Activated T-helper 2 cell treated with anti-CD3 and anti-CD28 coated beads, Interferon-gamma antibody, Interleukin-2, Interleukin-4, amounts not matched to agents 10 μg/mL and 5 μg/mL and 100 μg/mL, durations not matched to agents 14 hours and 24 hours and 36 hours (primary cell): ENCODE measurements around the gene CLOCK. TPM values are rescaled to one million over a fixed set of nuclear protein-coding genes. Genes with fewer than 3 reads are reported as not detected.
A peak's percentile ranks its signal among the peaks of the same experiment; 100 is the strongest.

ENCODE experiments used
- DNase-seq: peaks from one replicate; pipeline ENCODE4 v3.0.0; 2021; ENCODE audit warnings: low spot score
- H3K27ac Mint-ChIP-seq: one replicate; pipeline ENCODE4 v1.8.0; 2021; ENCODE audit warnings: mixed read lengths
- H3K27me3 Mint-ChIP-seq: one replicate; pipeline ENCODE4 v1.8.0; 2021; ENCODE audit warnings: low read depth, mixed read lengths
- H3K36me3 Mint-ChIP-seq: one replicate; pipeline ENCODE4 v1.8.0; 2021; ENCODE audit warnings: low read depth, mixed read lengths
- H3K4me1 Mint-ChIP-seq: one replicate; pipeline ENCODE4 v1.8.0; 2021; ENCODE audit warnings: low read depth, mixed read lengths
- H3K4me3 Mint-ChIP-seq: one replicate; pipeline ENCODE4 v1.8.0; 2021; ENCODE audit warnings: low read depth, mild to moderate bottlenecking, moderate library complexity, mixed read lengths
- H3K9me3 Mint-ChIP-seq: one replicate; pipeline ENCODE4 v1.8.0; 2021; ENCODE audit warnings: mixed read lengths
- intact Hi-C: fragments of 100-400 bp; cut with micrococcal nuclease; formaldehyde crosslinking; loops from one replicate; pipeline ENCODE4 v1.15.1; 2023
- total RNA-seq: library from RNA; stranded (reverse); gene quantifications from 2 replicates; pipeline ENCODE4 v1.2.3, GENCODE V29; 2022

CLOCK gene
- total RNA-seq, 1 donor from 2014 or later: 7.2 TPM

DNA sequence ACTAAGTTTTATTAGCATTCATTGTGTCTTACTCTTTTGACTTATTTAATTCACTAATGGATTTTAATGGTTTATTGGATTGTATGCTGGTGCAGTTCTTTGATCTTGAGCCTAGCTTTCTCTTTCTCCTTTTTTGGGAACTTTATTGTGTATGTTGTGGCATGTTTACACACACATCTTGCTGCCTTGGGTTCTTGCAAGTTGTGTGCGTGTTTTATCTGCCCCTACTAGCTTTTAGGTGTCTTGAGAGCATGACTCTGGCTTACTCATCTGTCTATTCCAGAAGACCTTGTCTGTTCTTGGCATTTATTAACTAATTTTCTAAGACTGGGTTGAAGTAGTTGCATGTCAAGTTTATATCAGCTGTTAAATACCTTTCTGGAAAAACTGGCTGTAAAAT, 148.2 kb downstream of the CLOCK start:
- intact Hi-C loops: loop anchor here (5.0 kb wide), 2 partner anchors 454 to 549 kb away; partner anchors contain the start of genes CEP135 and EXOC1
- H3K27ac Mint-ChIP-seq: peak overlapping the region; percentile 15

GRCh38 chr4:55397520-55398321, 149.0 kb downstream of the CLOCK start:
- Mint-ChIP-seq H3K36me3 (peaks cover 43% of the 10 kb centered on the region), H3K4me1 (peaks cover 33% of the 10 kb centered on the region), H3K27ac (peak overlapping the region; percentile 79), H3K9me3 (no peaks in the 10 kb centered on the region), H3K27me3 (no peaks in the 10 kb centered on the region), H3K4me3 (peak overlapping the region; percentile 98)
- DNase-seq: no peak
- intact Hi-C loops: loop anchor here (5.0 kb wide), 2 partner anchors 455 to 550 kb away; partner anchors contain the start of genes CEP135 and EXOC1

More for the DNA sequence above, 148.2 kb downstream of the CLOCK start:
- H3K4me3 Mint-ChIP-seq: peak overlapping the region; percentile 98
- no peak for DNase-seq
- peaks cover 47% of the 10 kb centered on the region for H3K36me3 Mint-ChIP-seq
- no peaks in the 10 kb centered on the region for H3K9me3 Mint-ChIP-seq
- H3K27me3 Mint-ChIP-seq: no peaks in the 10 kb centered on the region
- peaks cover 33% of the 10 kb centered on the region for H3K4me1 Mint-ChIP-seq

- no peaks in the 10 kb centered on the region for H3K9me3 Mint-ChIP-seq
- intact Hi-C loops: loop anchor here (5.0 kb wide), 2 partner anchors 455 to 550 kb away; partner anchors contain the start of genes CEP135 and EXOC1
- peak overlapping the region; percentile 98 for H3K4me3 Mint-ChIP-seq
- H3K27me3 Mint-ChIP-seq: no peaks in the 10 kb centered on the region
- DNase-seq: no peak
- peak overlapping the region; percentile 79 for H3K27ac Mint-ChIP-seq
- H3K36me3 Mint-ChIP-seq: peaks cover 43% of the 10 kb centered on the region
- peaks cover 33% of the 10 kb centered on the region for H3K4me1 Mint-ChIP-seq
Measured at GRCh38 chr4:55397126-55397436, 149.6 kb downstream of the CLOCK start.

- Mint-ChIP-seq H3K4me1 (peaks cover 33% of the 10 kb centered on the region), H3K36me3 (peaks cover 43% of the 10 kb centered on the region), H3K27ac (peak overlapping the region; percentile 79), H3K9me3 (no peaks in the 10 kb centered on the region), H3K27me3 (no peaks in the 10 kb centered on the region), H3K4me3 (peak overlapping the region; percentile 98)
- DNase-seq: peak; percentile 20
- intact Hi-C loops: loop anchor here (5.0 kb wide), 2 partner anchors 456 to 551 kb away; partner anchors contain the start of genes CEP135 and EXOC1
Measured at GRCh38 chr4:55396308-55397125, 150.2 kb downstream of the CLOCK start.

DNA sequence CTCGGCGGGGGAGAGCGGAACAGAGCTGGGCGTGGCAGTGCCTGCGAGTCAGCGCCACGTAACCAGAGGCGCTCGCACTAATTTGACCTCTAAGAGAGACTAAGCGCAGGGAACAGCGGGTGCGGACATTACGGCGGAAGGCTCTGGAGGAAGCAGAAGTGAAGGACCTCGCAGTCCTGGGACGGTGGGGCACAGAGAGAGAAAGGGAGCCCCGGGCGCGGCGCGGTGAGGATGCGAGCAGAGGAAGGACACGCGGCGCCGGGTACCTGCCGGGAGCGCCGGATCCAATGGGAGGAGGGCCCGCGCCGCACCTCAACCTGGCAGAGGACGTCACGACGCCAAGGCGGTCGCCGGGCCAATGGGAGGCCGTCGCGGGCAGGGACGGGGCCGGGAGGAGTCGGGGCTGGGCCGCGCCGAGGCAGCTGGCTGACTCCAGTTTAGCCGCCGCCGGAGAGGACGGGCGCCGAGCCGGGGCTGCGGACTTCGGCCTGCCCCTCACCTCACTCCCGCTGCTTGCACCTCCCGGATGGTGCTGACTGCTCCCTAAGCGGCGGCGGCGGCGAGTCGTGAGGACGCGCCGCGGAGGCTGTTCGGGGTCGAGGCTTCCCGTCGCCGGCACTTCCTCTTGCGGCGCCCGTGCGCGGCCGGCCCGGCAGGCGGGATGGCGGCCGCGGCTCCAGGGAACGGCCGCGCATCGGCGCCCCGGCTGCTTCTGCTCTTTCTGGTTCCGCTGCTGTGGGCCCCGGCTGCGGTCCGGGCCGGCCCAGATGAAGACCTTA, 151.0 kb downstream of the CLOCK start, which contains the start of gene TMEM165:
TSS of gene TMEM165 (plus strand) at position 429 of the 779 bp plus-strand sequence. CDS start at position 662, 233 bp downstream.
- peak within 1 kb of the TSS; percentile 98 for H3K4me3 Mint-ChIP-seq
- H3K36me3 Mint-ChIP-seq: peaks cover 36% of the 10 kb centered on the region
- H3K27ac Mint-ChIP-seq: peak within 1 kb of the TSS; percentile 97
- intact Hi-C loops: loop anchor here (1.0 to 5.0 kb wide), 4 partner anchors 49 to 552 kb away; partner anchors contain the start of genes CEP135, EXOC1 and SRD5A3
- peak; percentile 86 for DNase-seq
- peaks cover 31% of the 10 kb centered on the region for H3K4me1 Mint-ChIP-seq
- no peaks in the 10 kb centered on the region for H3K9me3 Mint-ChIP-seq
- no peaks in the 10 kb centered on the region for H3K27me3 Mint-ChIP-seq

GRCh38 chr4:55395218-55395528, 151.5 kb downstream of the CLOCK start:
- Mint-ChIP-seq H3K4me1 (peaks cover 31% of the 10 kb centered on the region), H3K9me3 (no peaks in the 10 kb centered on the region), H3K27me3 (no peaks in the 10 kb centered on the region), H3K36me3 (peaks cover 32% of the 10 kb centered on the region), H3K27ac (peak overlapping the region; percentile 97), H3K4me3 (peak overlapping the region; percentile 95)
- no peak for DNase-seq
- intact Hi-C loops: loop anchor here (1.0 to 5.0 kb wide), 4 partner anchors 49 to 552 kb away; partner anchors contain the start of genes CEP135, EXOC1 and SRD5A3

DNA sequence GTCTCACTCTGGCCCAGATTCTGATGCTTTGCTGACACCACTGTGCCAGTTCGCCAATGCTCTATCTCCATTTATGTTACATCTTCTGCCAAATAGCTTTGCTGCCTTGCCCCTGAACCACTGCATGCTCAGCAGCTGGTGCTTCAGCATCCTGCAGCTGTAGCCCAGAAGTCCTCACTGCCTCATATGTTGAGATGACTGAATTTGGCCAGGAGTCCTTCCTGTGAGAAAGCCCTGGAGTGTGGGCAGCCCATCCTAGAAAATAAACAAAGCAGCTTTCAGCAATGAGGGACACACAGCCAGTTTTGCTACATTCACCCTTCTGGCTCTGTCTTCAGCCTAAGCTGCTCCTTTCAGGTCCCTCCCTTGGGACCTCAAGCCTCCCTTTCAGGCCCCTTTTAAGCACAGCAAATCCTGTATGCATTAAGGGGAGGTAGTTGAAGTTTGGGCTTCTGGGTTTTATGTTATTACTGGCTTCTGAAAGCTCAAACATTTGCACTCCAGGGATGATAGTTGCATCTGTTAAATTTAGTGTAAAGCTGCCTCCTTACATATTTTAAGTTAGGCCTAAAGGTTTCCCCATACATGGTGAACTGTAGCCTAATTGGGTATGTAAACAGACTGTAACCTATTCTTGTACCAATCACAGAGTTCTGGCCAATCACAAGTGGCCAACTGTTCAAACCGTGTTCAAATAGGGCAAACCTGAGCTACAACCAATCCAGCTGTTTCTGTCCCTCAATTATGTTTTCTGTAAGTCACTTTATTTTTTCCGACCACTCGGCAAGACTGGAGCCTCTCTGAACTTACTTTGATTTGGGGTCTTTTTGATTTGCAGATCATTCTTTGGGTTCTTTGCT, 153.0 kb downstream of the CLOCK start:
- Mint-ChIP-seq H3K4me1 (peaks cover 24% of the 10 kb centered on the region), H3K9me3 (no peaks in the 10 kb centered on the region), H3K4me3 (no peak overlapping the region), H3K27ac (no peak overlapping the region), H3K36me3 (peaks cover 23% of the 10 kb centered on the region), H3K27me3 (no peaks in the 10 kb centered on the region)
- DNase-seq: no peak
- intact Hi-C loops: no loop called here

DNA sequence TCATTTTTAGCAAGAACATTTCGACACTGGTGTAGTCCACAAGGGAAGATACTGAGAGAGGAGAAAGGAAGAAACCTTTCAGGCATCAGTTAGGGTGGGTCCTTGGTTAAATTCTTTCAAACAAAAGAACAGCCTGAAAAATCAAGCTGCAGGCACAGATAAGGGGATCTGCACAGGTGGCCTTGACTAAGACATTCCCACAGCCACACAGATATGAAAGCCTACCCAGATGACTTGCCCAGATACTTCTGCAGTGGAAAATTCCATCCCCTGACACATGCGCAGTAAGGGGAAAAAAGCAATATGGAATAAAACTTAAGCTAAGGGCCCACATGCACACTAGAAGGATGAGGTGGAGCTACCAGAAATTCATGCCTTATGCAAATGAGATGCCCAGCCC, 159.9 kb downstream of the CLOCK start:
- DNase-seq: no peak
- Mint-ChIP-seq H3K4me1 (peaks cover 15% of the 10 kb centered on the region), H3K4me3 (no peak overlapping the region), H3K36me3 (no peaks in the 10 kb centered on the region), H3K27ac (no peak overlapping the region), H3K27me3 (no peaks in the 10 kb centered on the region), H3K9me3 (no peaks in the 10 kb centered on the region)
- intact Hi-C loops: no loop called here

GRCh38 chr4:55386073-55386472, 160.6 kb downstream of the CLOCK start:
- Mint-ChIP-seq H3K4me1 (peaks cover 15% of the 10 kb centered on the region), H3K27ac (no peak overlapping the region), H3K9me3 (no peaks in the 10 kb centered on the region), H3K36me3 (no peaks in the 10 kb centered on the region), H3K27me3 (no peaks in the 10 kb centered on the region), H3K4me3 (no peak overlapping the region)
- intact Hi-C loops: no loop called here
- no peak for DNase-seq

GRCh38 chr4:55385201-55385649, 161.5 kb downstream of the CLOCK start:
- Mint-ChIP-seq H3K27me3 (no peaks in the 10 kb centered on the region), H3K4me3 (no peak overlapping the region), H3K27ac (no peak overlapping the region), H3K36me3 (no peaks in the 10 kb centered on the region), H3K4me1 (peaks cover 15% of the 10 kb centered on the region), H3K9me3 (no peaks in the 10 kb centered on the region)
- no peak for DNase-seq
- intact Hi-C loops: no loop called here

DNA sequence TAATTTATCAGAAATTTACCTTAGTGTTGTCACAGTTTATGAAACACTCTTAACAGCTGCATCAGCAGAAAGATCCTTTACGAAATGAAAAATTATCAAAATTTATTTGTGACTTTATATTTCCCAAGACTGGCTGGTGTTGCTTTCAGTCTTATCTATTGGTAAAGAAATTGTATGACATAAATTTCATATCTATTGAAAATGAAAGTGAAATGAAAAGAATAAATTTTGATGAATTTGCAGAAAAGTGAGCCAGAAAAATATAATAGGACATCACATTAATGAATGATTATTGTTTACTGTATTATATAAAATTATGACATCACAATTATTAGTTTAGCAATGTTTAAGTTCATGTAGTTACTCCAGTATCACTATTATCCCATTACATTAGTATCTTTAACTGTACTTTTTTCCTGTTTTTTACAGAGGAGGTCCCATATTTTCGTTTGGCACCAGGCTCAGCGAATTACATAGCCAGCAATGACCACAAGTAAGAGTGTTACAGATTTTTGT, 164.2 kb downstream of the CLOCK start:
- intact Hi-C loops: no loop called here
- no peak overlapping the region for H3K27ac Mint-ChIP-seq
- H3K4me3 Mint-ChIP-seq: no peak overlapping the region
- no peaks in the 10 kb centered on the region for H3K27me3 Mint-ChIP-seq
- H3K9me3 Mint-ChIP-seq: no peaks in the 10 kb centered on the region
- DNase-seq: no peak
- H3K36me3 Mint-ChIP-seq: no peaks in the 10 kb centered on the region
- peaks cover 15% of the 10 kb centered on the region for H3K4me1 Mint-ChIP-seq
